Astrocyte (in vitro differentiated cells and primary cell): ENCODE measurements around the gene SMC6. TPM values are rescaled to one million over a fixed set of nuclear protein-coding genes. Genes with fewer than 3 reads are reported as not detected.

Experiments
- DNase-seq: peaks from one replicate; pipeline ENCODE4 v3.0.0-alpha.2; 2010; ENCODE audit warnings: low read depth
- FAIRE-seq: peaks from 2 replicates; lab custom pipeline; 2011; peaks lifted over from hg19 to GRCh38; lab: Jason Lieb, UNC
- H2AFZ ChIP-seq: 2 replicates; pipeline ENCODE4 v1.6.0; 2012; ENCODE audit warnings: low read depth, low read length, inconsistent platforms
- H3K27ac ChIP-seq: 2 replicates; pipeline ENCODE4 v1.5.1; 2011; ENCODE audit warnings: low read depth, low read length, inconsistent platforms
- H3K27me3 ChIP-seq: 2 replicates; pipeline ENCODE4 v1.6.0; 2011; ENCODE audit warnings: low read length, inconsistent platforms; ENCODE audit not compliant: insufficient read depth
- H3K36me3 ChIP-seq: 2 replicates; pipeline ENCODE4 v1.5.1; 2011; ENCODE audit warnings: low read length, inconsistent platforms; ENCODE audit not compliant: insufficient read depth
- H3K4me1 ChIP-seq: 2 replicates; pipeline ENCODE4 v1.5.1; 2011; ENCODE audit warnings: low read length, inconsistent platforms; ENCODE audit not compliant: insufficient read depth
- H3K4me2 ChIP-seq: 2 replicates; pipeline ENCODE4 v1.6.0; 2012; ENCODE audit warnings: low read length, inconsistent platforms
- H3K4me3 ChIP-seq: 2 replicates; pipeline ENCODE4 v1.5.1; 2011; ENCODE audit warnings: low read depth, mild to moderate bottlenecking, low read length, inconsistent platforms; ENCODE audit not compliant: insufficient read depth
- H3K79me2 ChIP-seq: 2 replicates; pipeline ENCODE4 v1.6.0; 2012; ENCODE audit warnings: mild to moderate bottlenecking, low read length, inconsistent platforms; ENCODE audit not compliant: insufficient read depth
- H3K9ac ChIP-seq: 2 replicates; pipeline ENCODE4 v1.6.0; 2012; ENCODE audit warnings: mild to moderate bottlenecking, low read length, inconsistent platforms
- H3K9me3 ChIP-seq: 2 replicates; pipeline ENCODE4 v1.5.1; 2012; ENCODE audit warnings: low read depth, mild to moderate bottlenecking, low read length, inconsistent platforms; ENCODE audit not compliant: insufficient read depth
- H4K20me1 ChIP-seq: 2 replicates; pipeline ENCODE4 v1.6.0; 2012; ENCODE audit warnings: low read length, inconsistent platforms; ENCODE audit not compliant: insufficient read depth
- H3K27ac Mint-ChIP-seq: one replicate; pipeline ENCODE4 v1.8.0; 2021; ENCODE audit warnings: mild to moderate bottlenecking, mixed read lengths; ENCODE audit not compliant: unreplicated experiment
- H3K27me3 Mint-ChIP-seq: one replicate; pipeline ENCODE4 v1.8.0; 2021; ENCODE audit warnings: low read depth, mixed read lengths; ENCODE audit not compliant: unreplicated experiment
- H3K36me3 Mint-ChIP-seq: one replicate; pipeline ENCODE4 v1.8.0; 2021; ENCODE audit warnings: low read depth, mixed read lengths; ENCODE audit not compliant: unreplicated experiment
- H3K4me1 Mint-ChIP-seq: one replicate; pipeline ENCODE4 v1.8.0; 2021; ENCODE audit warnings: low read depth, mixed read lengths; ENCODE audit not compliant: unreplicated experiment
- H3K4me3 Mint-ChIP-seq: one replicate; pipeline ENCODE4 v1.8.0; 2021; ENCODE audit warnings: mild to moderate bottlenecking, moderate library complexity, mixed read lengths; ENCODE audit not compliant: unreplicated experiment
- H3K9me3 Mint-ChIP-seq: one replicate; pipeline ENCODE4 v1.8.0; 2021; ENCODE audit warnings: mild to moderate bottlenecking, mixed read lengths; ENCODE audit not compliant: unreplicated experiment
- CTCF ChIP-seq: IDR thresholded peaks from 2 replicates; pipeline ENCODE4 v1.5.1; 2011; ENCODE audit warnings: low read depth, mild to moderate bottlenecking, inconsistent platforms, low read length, moderate library complexity; ENCODE audit not compliant: insufficient read depth
- EZH2 ChIP-seq: IDR thresholded peaks from 2 replicates; pipeline ENCODE4 v1.6.1; 2012; ENCODE audit warnings: mild to moderate bottlenecking, low read length, inconsistent platforms; ENCODE audit not compliant: insufficient read depth
- total RNA-seq: library from RNA; stranded (reverse); gene quantifications from 2 replicates; pipeline ENCODE4 v1.2.1, GENCODE V29; 2021

Gene SMC6
- total RNA-seq, 1 donor from 2014 or later = 20.1 TPM

- H3K9ac ChIP-seq = no peak overlapping the region
- DNase-seq = peak; percentile 25
- Mint-ChIP-seq H3K36me3 (peaks cover 2% of the 10 kb centered on the region), H3K4me3 (no peak overlapping the region), H3K9me3 (no peaks in the 10 kb centered on the region), H3K27me3 (no peaks in the 10 kb centered on the region), H3K4me1 (peaks cover 13% of the 10 kb centered on the region), H3K27ac (no peak overlapping the region)
- no peak overlapping the region for H3K4me3 ChIP-seq
- H3K79me2 ChIP-seq = peaks cover 62% of the 10 kb centered on the region
- no peak for TF ChIP-seq EZH2
- no peak for TF ChIP-seq CTCF
- H2AFZ ChIP-seq = no peak overlapping the region
- no peaks in the 10 kb centered on the region for H3K9me3 ChIP-seq
- H3K27ac ChIP-seq = no peak overlapping the region
- no peak overlapping the region for H3K4me2 ChIP-seq
- H4K20me1 ChIP-seq = peaks cover 4% of the 10 kb centered on the region
- FAIRE-seq = no peak
- H3K27me3 ChIP-seq = no peaks in the 10 kb centered on the region
- no peaks in the 10 kb centered on the region for H3K36me3 ChIP-seq
- peaks cover 3% of the 10 kb centered on the region for H3K4me1 ChIP-seq
Observed at GRCh38 chr2:17747684-17748452, 5.7 kb downstream of the SMC6 start.

- no peaks in the 10 kb centered on the region for H4K20me1 ChIP-seq
- Mint-ChIP-seq H3K4me1 (no peaks in the 10 kb centered on the region), H3K36me3 (peaks cover 9% of the 10 kb centered on the region), H3K9me3 (no peaks in the 10 kb centered on the region), H3K27ac (no peak overlapping the region), H3K4me3 (no peak overlapping the region), H3K27me3 (no peaks in the 10 kb centered on the region)
- DNase-seq (no peak), FAIRE-seq (no peak)
- TF ChIP-seq CTCF (no peak), EZH2 (no peak)
- H3K4me3 ChIP-seq = no peak overlapping the region
- H3K27ac ChIP-seq = no peak overlapping the region
- peaks cover 11% of the 10 kb centered on the region for H3K4me1 ChIP-seq
- peaks cover 13% of the 10 kb centered on the region for H3K36me3 ChIP-seq
- H3K9ac ChIP-seq = no peak overlapping the region
- H3K4me2 ChIP-seq = no peak overlapping the region
- H3K27me3 ChIP-seq = no peaks in the 10 kb centered on the region
- H3K79me2 ChIP-seq = peaks cover 6% of the 10 kb centered on the region
- H3K9me3 ChIP-seq = no peaks in the 10 kb centered on the region
- H2AFZ ChIP-seq = no peak overlapping the region
Observed at GRCh38 chr2:17740203-17740602, 13.4 kb downstream of the SMC6 start.

GRCh38 chr2:17736989-17737388 is 16.6 kb downstream of the SMC6 start:
- Histone ChIP-seq H2AFZ (no peak overlapping the region), H3K27me3 (no peaks in the 10 kb centered on the region), H3K4me1 (peaks cover 11% of the 10 kb centered on the region), H3K4me2 (peak overlapping the region; percentile 50), H3K79me2 (peaks cover 6% of the 10 kb centered on the region), H3K36me3 (peaks cover 22% of the 10 kb centered on the region), H4K20me1 (no peaks in the 10 kb centered on the region), H3K4me3 (no peak overlapping the region), H3K27ac (peak overlapping the region; percentile 85), H3K9ac (peak overlapping the region; percentile 53), H3K9me3 (no peaks in the 10 kb centered on the region)
- Mint-ChIP-seq H3K4me3 (no peak overlapping the region), H3K27me3 (no peaks in the 10 kb centered on the region), H3K27ac (no peak overlapping the region), H3K4me1 (no peaks in the 10 kb centered on the region), H3K9me3 (no peaks in the 10 kb centered on the region), H3K36me3 (peaks cover 11% of the 10 kb centered on the region)
- FAIRE-seq (no peak), DNase-seq (peak; percentile 78)
- TF ChIP-seq EZH2 (no peak), CTCF (no peak)
